Sigmoid colon (tissue), 6 donors: ENCODE data around the gene SORL1-AS1.

Experiments used
- DNase-seq: peaks from one replicate; pipeline ENCODE4 v3.0.0-alpha.2; 2019
- H3K27ac ChIP-seq, 4 donors: fragments of 200-600 bp; sonication (generic); one replicate each; pipeline ENCODE4 v1.5.1; 2016 to 2019; ENCODE audit warnings: mild to moderate bottlenecking in 1 of 4
- H3K27me3 ChIP-seq, 3 donors: fragments of 200-600 bp; sonication (generic); one replicate each; pipeline ENCODE4 v1.5.1; 2019; ENCODE audit warnings: mild to moderate bottlenecking in 1 of 3
- H3K36me3 ChIP-seq, 4 donors: fragments of 200-600 bp; sonication (generic); one replicate each; pipeline ENCODE4 v1.5.1; 2016 to 2019
- H3K4me1 ChIP-seq, 4 donors: fragments of 200-600 bp; sonication (generic); one replicate each; pipeline ENCODE4 v1.5.1; 2017 to 2019
- H3K4me3 ChIP-seq, 4 donors: fragments of 200-600 bp; sonication (generic); one replicate each; pipeline ENCODE4 v1.5.1; 2017 to 2019; ENCODE audit warnings: mild to moderate bottlenecking in 2 of 4, moderate library complexity in 1 of 4
- H3K9me3 ChIP-seq, 4 donors: fragments of 200-600 bp in 3 of 4; sonication (generic) in 3 of 4; one replicate each; pipeline versions ENCODE4 v1.5.1 to v1.6.1; 2013 to 2019
- EP300 ChIP-seq, 4 donors: sonication (generic); formaldehyde crosslinking; IDR thresholded peaks; one replicate each; pipeline ENCODE4 v1.6.1; 2017; ENCODE audit warnings: antibody characterized with exemption in 4 of 4
- POLR2A ChIP-seq, 2 donors: fragments of 450-650 bp; IDR thresholded peaks; one replicate each; pipeline ENCODE4 v1.6.1; 2016; ENCODE audit warnings: antibody characterized with exemption in 2 of 2, mild to moderate bottlenecking in 2 of 2, moderate library complexity in 2 of 2
- POLR2AphosphoS5 ChIP-seq, 4 donors: sonication (generic); formaldehyde crosslinking; IDR thresholded peaks; one replicate each; pipeline ENCODE4 v1.6.1; 2017; ENCODE audit warnings: antibody characterized with exemption in 4 of 4
- WGBS, 2 donors: extraction: QIAGEN DNeasy Blood & Tissue Kit; methylation state at CpG; one replicate each; pipeline ENCODE4 v1.1.7; 2013; 5-methylcytosine and 5-hydroxymethylcytosine counted together
- intact Hi-C: fragments of 100-400 bp; cut with DNase I; formaldehyde crosslinking; loops from one replicate; pipeline ENCODE4 v1.15.1; 2023
- TF ChIP-seq, protein P1 (sequence below), 4 experiments: fragments of 450-650 bp in 3 of 4; fragments of 200-600 bp in 1 of 4; IDR thresholded peaks; one replicate each; pipeline ENCODE4 v1.5.1; 2016 to 2019; ENCODE audit warnings: antibody characterized with exemption in 4 of 4, mild to moderate bottlenecking in 3 of 4, moderate library complexity in 2 of 4
- donor health status: healthy with polysubstance abuse.
- donor health status: healthy.

The SORL1-AS1 gene

DNA sequence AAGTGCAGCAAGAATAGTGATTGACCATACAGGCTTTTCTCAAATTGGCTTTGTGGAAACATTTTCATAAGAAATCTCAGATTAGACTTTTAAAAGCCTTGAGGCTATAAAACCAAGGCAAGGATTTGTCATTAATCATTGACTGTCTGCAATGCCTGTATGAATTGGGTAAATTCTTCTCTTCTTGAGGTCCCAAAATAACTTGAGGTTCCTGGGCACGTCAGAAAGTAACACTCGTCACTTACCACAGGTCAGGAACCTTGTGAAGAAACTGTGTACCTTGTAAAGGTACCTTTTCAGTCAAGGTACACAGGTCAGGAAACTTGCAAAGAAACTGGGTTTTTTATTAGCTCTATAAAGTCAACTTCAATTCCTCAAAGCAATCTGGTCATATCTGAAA, 43.9 kb downstream of the SORL1-AS1 start:
- Histone ChIP-seq H3K4me3 (no peak overlapping the region), H3K4me1 (no peaks in the 10 kb centered on the region), H3K9me3 (no peaks in the 10 kb centered on the region), H3K36me3 (no peaks in the 10 kb centered on the region), H3K27me3 (no peaks in the 10 kb centered on the region), H3K27ac (no peak overlapping the region)
- WGBS, 2 donors: 28 to 59% methylated on average over 2 of the region's 2 CpGs
- intact Hi-C loops: no loop called here
- no peak for TF ChIP-seq POLR2AphosphoS5 (IDR thresholded peaks at IDR 0.05)
- TF ChIP-seq EP300 (IDR thresholded peaks at IDR 0.05): no peak
- TF ChIP-seq, protein P1, sequence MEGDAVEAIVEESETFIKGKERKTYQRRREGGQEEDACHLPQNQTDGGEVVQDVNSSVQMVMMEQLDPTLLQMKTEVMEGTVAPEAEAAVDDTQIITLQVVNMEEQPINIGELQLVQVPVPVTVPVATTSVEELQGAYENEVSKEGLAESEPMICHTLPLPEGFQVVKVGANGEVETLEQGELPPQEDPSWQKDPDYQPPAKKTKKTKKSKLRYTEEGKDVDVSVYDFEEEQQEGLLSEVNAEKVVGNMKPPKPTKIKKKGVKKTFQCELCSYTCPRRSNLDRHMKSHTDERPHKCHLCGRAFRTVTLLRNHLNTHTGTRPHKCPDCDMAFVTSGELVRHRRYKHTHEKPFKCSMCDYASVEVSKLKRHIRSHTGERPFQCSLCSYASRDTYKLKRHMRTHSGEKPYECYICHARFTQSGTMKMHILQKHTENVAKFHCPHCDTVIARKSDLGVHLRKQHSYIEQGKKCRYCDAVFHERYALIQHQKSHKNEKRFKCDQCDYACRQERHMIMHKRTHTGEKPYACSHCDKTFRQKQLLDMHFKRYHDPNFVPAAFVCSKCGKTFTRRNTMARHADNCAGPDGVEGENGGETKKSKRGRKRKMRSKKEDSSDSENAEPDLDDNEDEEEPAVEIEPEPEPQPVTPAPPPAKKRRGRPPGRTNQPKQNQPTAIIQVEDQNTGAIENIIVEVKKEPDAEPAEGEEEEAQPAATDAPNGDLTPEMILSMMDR (IDR thresholded peaks at IDR 0.05): no peak
- TF ChIP-seq POLR2A (IDR thresholded peaks at IDR 0.05): no peak
- DNase-seq: no peak

DNA sequence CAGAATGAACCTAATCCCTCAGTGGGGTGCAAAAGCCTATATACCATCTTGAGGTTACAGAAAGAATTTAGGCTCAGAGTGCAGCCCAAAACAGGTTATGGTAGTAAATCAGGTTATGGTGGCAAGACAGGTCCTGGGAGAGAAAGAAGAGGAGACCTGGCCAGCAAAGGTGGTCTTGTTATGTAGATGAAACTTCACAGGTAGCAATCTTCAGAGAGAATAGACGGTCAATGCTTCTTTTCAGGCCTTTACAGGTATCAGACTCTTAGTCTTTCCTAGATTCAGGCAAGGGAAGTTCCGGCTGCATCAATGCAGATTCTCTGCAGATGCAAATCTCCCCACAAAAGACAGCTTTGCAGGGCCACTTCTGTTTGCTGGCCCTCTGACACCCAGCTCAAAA, 46.5 kb downstream of the SORL1-AS1 start:
- TF ChIP-seq POLR2AphosphoS5 (IDR thresholded peaks at IDR 0.05) (no peak), POLR2A (IDR thresholded peaks at IDR 0.05) (no peak), EP300 (IDR thresholded peaks at IDR 0.05) (no peak)
- TF ChIP-seq, protein P1 (IDR thresholded peaks at IDR 0.05): no peak
- H3K27ac ChIP-seq: no peak overlapping the region
- no peaks in the 10 kb centered on the region for H3K36me3 ChIP-seq
- no peak for DNase-seq
- H3K4me1 ChIP-seq: no peaks in the 10 kb centered on the region
- 86 to 96% methylated on average over 2 of the region's 2 CpGs for WGBS, 2 donors
- no peak overlapping the region for H3K4me3 ChIP-seq
- H3K9me3 ChIP-seq: no peaks in the 10 kb centered on the region
- intact Hi-C loops: no loop called here
- no peaks in the 10 kb centered on the region for H3K27me3 ChIP-seq

DNA sequence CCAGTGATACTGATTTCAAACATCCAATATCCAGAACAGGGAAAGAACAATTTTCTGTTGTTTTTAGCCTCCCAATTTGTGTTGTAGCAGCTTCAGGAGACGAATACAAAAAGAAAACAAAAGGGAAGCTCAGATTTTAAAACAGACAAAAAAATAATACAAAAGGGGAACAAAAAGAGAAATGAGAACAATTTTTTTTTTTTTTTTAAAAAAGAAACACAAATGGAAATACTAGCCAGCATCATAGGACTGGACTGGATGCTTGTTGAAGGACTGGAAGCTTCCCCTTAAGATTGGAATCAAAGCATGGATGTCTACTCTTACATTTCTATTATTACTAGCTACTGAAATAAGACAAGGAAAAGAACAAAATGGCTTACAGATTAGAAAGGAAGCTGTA, 47.1 kb downstream of the SORL1-AS1 start:
- Histone ChIP-seq H3K4me1 (no peaks in the 10 kb centered on the region), H3K27me3 (no peaks in the 10 kb centered on the region), H3K4me3 (no peak overlapping the region), H3K36me3 (no peaks in the 10 kb centered on the region), H3K9me3 (no peaks in the 10 kb centered on the region), H3K27ac (no peak overlapping the region)
- TF ChIP-seq POLR2AphosphoS5 (IDR thresholded peaks at IDR 0.05): no peak
- WGBS, 2 donors: 68 to 93% methylated on average over 1 of the region's 1 CpG
- no peak for DNase-seq
- intact Hi-C loops: no loop called here

DNA sequence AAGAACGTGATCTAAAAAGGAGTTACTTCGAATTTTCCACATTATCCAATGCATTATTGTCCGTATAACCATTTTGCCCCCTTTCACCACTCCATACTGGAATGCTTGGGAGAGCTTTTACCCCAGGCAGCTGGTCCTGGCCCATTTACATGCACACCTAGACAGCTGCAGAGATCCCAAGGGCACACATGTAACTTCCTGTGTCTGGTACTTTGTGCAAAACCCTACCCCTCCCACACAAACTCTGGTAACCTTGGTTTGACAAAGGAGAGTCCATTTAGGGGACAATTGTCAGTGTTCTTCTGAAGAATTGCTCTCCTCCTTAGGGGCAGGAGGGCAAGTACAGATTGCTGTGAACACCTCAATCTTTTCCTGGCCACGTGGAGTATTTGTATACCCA, 58.0 kb downstream of the SORL1-AS1 start:
- no peak overlapping the region for H3K4me3 ChIP-seq
- no peaks in the 10 kb centered on the region for H3K36me3 ChIP-seq
- TF ChIP-seq POLR2A (IDR thresholded peaks at IDR 0.05) (no peak), EP300 (IDR thresholded peaks at IDR 0.05) (no peak), POLR2AphosphoS5 (IDR thresholded peaks at IDR 0.05) (no peak)
- TF ChIP-seq, protein P1 (IDR thresholded peaks at IDR 0.05): no peak
- H3K27me3 ChIP-seq: no peaks in the 10 kb centered on the region
- H3K27ac ChIP-seq: no peak overlapping the region
- intact Hi-C loops: no loop called here
- H3K4me1 ChIP-seq: peaks cover 0 to 7% (median 6%) of the 10 kb centered on the region in 4 donors
- 90% methylated on average over 4 of the region's 4 CpGs for WGBS, 2 donors
- no peak for DNase-seq
- H3K9me3 ChIP-seq: no peaks in the 10 kb centered on the region

DNA sequence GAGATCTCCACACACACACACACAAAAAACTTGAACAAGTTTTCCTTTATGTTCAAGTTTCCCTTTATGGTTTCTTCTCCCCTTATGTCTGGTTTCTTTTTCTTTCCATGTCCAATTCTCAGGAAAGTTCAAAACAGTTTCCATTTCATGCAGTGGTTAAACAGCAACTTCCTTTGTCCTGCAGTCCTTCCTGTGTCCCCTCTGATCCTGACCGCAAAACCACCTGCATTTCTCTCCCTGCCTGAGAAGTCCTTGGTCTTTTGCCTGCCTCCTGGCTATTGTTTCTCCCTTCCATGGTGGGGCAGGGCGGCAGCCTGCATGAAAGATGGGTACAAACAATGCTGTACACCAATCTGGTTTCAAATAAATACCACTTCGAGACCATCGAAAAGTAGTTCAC, 58.9 kb downstream of the SORL1-AS1 start:
- no peaks in the 10 kb centered on the region for H3K27me3 ChIP-seq
- H3K36me3 ChIP-seq: no peaks in the 10 kb centered on the region
- no peak for DNase-seq
- H3K9me3 ChIP-seq: no peaks in the 10 kb centered on the region
- WGBS, 2 donors: 73 to 83% methylated on average over 4 of the region's 4 CpGs
- intact Hi-C loops: no loop called here
- peaks cover 0 to 17% (median 13%) of the 10 kb centered on the region in 4 donors for H3K4me1 ChIP-seq
- H3K27ac ChIP-seq: no peak overlapping the region
- TF ChIP-seq POLR2AphosphoS5 (IDR thresholded peaks at IDR 0.05): no peak
- TF ChIP-seq, protein P1 (IDR thresholded peaks at IDR 0.05): no peak
- no peak for TF ChIP-seq POLR2A (IDR thresholded peaks at IDR 0.05)
- TF ChIP-seq EP300 (IDR thresholded peaks at IDR 0.05): no peak
- no peak overlapping the region for H3K4me3 ChIP-seq
